A673 (cell line): ENCODE measurements around the gene FOLR3. TPM values are rescaled to one million over a fixed set of nuclear protein-coding genes. Genes with fewer than 3 reads are reported as not detected.

Experiments used
- BruUV-seq: library from RNA; stranded (reverse); fragments of 400-500 nt; replicated peaks from 2 replicates; lab custom pipeline; 2021; lab: Mats Ljungman, UMichigan
- CTCF ChIA-PET: fragments of 300-600 bp; sonication (Branson Sonifier 250); formaldehyde crosslinking; loops from one replicate; lab custom pipeline; 2022; ENCODE audit warnings: antibody characterized with exemption; lab: Charles Lee
- POLR2A ChIA-PET: fragments of 300-600 bp; sonication (Branson Sonifier 250); formaldehyde crosslinking; loops from one replicate; lab custom pipeline; 2022; ENCODE audit warnings: antibody characterized with exemption; ENCODE audit not compliant: low non-redundant PET; lab: Charles Lee
- DNase-seq: peaks from one replicate; pipeline ENCODE4 v3.0.0-alpha.2; 2015; ENCODE audit warnings: low spot score
- H3K27ac ChIP-seq: fragments of 200-600 bp; sonication (generic); 2 replicates; pipeline ENCODE4 v1.5.1; 2016; ENCODE audit warnings: mixed run types, low read depth, mild to moderate bottlenecking, mixed read lengths, antibody characterized with exemption, low read length; ENCODE audit not compliant: poor library complexity, severe bottlenecking
- H3K27me3 ChIP-seq: fragments of 200-600 bp; sonication (generic); replicated peaks from 2 replicates; pipeline ENCODE4 v1.6.1; 2017; ENCODE audit warnings: mixed run types, low read depth, mild to moderate bottlenecking, mixed read lengths, antibody characterized with exemption, low read length; ENCODE audit not compliant: insufficient read depth, poor library complexity
- H3K36me3 ChIP-seq: fragments of 200-600 bp; sonication (generic); 2 replicates; pipeline ENCODE4 v1.6.1; 2016; ENCODE audit warnings: mixed run types, mild to moderate bottlenecking, mixed read lengths, antibody characterized with exemption, low read length; ENCODE audit not compliant: insufficient read depth, poor library complexity, severe bottlenecking
- H3K4me1 ChIP-seq: fragments of 200-600 bp; sonication (generic); 2 replicates; pipeline ENCODE4 v1.6.1; 2017; ENCODE audit warnings: mixed run types, mild to moderate bottlenecking, mixed read lengths, antibody characterized with exemption, low read length; ENCODE audit not compliant: insufficient read depth, poor library complexity, severe bottlenecking
- H3K4me3 ChIP-seq: fragments of 200-600 bp; sonication (generic); 2 replicates; pipeline ENCODE4 v1.5.1; 2016; ENCODE audit warnings: low read depth, mixed run types, mild to moderate bottlenecking, mixed read lengths, low read length; ENCODE audit not compliant: poor library complexity, severe bottlenecking
- H3K9me3 ChIP-seq: fragments of 200-600 bp; sonication (generic); 2 replicates; pipeline ENCODE4 v1.6.1; 2016; ENCODE audit warnings: mixed run types, low read depth, mild to moderate bottlenecking, mixed read lengths, antibody characterized with exemption, low read length; ENCODE audit not compliant: poor library complexity, severe bottlenecking
- CTCF ChIP-seq: fragments of 300-800, 200-600 bp; sonication (generic); conservative IDR thresholded peaks from 2 replicates; pipeline ENCODE4 v1.5.1; 2017; ENCODE audit warnings: low read depth, mild to moderate bottlenecking, antibody characterized with exemption, low read length, moderate library complexity, mixed read lengths
- EZH2 ChIP-seq: fragments of 200-600 bp; sonication (generic); IDR thresholded peaks from 2 replicates; pipeline ENCODE4 v1.6.1; 2017; ENCODE audit warnings: borderline replicate concordance, low read depth, mild to moderate bottlenecking, mixed read lengths, antibody characterized with exemption, low read length; ENCODE audit not compliant: poor library complexity, severe bottlenecking
- intact Hi-C: fragments of 100-400 bp; cut with micrococcal nuclease; formaldehyde crosslinking; loops from one replicate; pipeline ENCODE4 v1.10.0; 2022; ENCODE audit not compliant: unreplicated experiment
- total RNA-seq: library from RNA; stranded (reverse); gene quantifications from 2 replicates; pipeline ENCODE4 v1.2.3, GENCODE V29; 2021

The FOLR3 gene
- total RNA-seq, 1 experiment from 2014 or later = not detected

- H3K36me3 ChIP-seq = no peaks in the 10 kb centered on the region
- intact Hi-C loops = no loop called here
- no peak for DNase-seq
- no peaks in the 10 kb centered on the region for H3K4me1 ChIP-seq
- no TSS peak for BruUV-seq
- CTCF ChIA-PET = no interaction called here
- no peaks in the 10 kb centered on the region for H3K27me3 ChIP-seq
- TF ChIP-seq CTCF (no peak), EZH2 (no peak)
- H3K27ac ChIP-seq = no peak overlapping the region
- no peak overlapping the region for H3K4me3 ChIP-seq
- POLR2A ChIA-PET = no interaction called here
- H3K9me3 ChIP-seq = peaks cover 6% of the 10 kb centered on the region
These were observed 12.9 kb upstream of the FOLR3 start for GRCh38 chr11:72122607-72123006.

- ChIA-PET CTCF (no interaction called here), POLR2A (interaction anchor here (0.7 kb wide), 1 partner anchor 26 kb away, joined by 3 read pairs; no protein-coding TSS in a partner anchor)
- no peak overlapping the region for H3K27ac ChIP-seq
- peaks cover 11% of the 10 kb centered on the region for H3K9me3 ChIP-seq
- H3K4me3 ChIP-seq = no peak overlapping the region
- no TSS peak for BruUV-seq
- H3K36me3 ChIP-seq = no peaks in the 10 kb centered on the region
- no peaks in the 10 kb centered on the region for H3K4me1 ChIP-seq
- H3K27me3 ChIP-seq = no peaks in the 10 kb centered on the region
- intact Hi-C loops = no loop called here
- no peak for DNase-seq
- no peak for TF ChIP-seq CTCF
- no peak for TF ChIP-seq EZH2
These were observed 12.3 kb upstream of the FOLR3 start for GRCh38 chr11:72123117-72123653.

- no peak for DNase-seq
- Histone ChIP-seq H3K9me3 (peaks cover 19% of the 10 kb centered on the region), H3K27ac (no peak overlapping the region), H3K27me3 (no peaks in the 10 kb centered on the region), H3K36me3 (no peaks in the 10 kb centered on the region), H3K4me1 (no peaks in the 10 kb centered on the region), H3K4me3 (no peak overlapping the region)
- ChIA-PET CTCF (no interaction called here), POLR2A (interaction anchor here (0.7 kb wide), 1 partner anchor 25 kb away, joined by 3 read pairs; no protein-coding TSS in a partner anchor)
- TF ChIP-seq CTCF (no peak), EZH2 (no peak)
- no TSS peak for BruUV-seq
- intact Hi-C loops = no loop called here
These were observed 11.5 kb upstream of the FOLR3 start for GRCh38 chr11:72124046-72124445.
